Endothelial cell of umbilical vein (primary cell): ENCODE data around the gene AKAP6. TPM values are rescaled to one million over a fixed set of nuclear protein-coding genes. Genes with fewer than 3 reads are reported as not detected.

ENCODE experiments used
- BruUV-seq: library from RNA; stranded (reverse); fragments of 400-500 nt; replicated peaks from 2 replicates; lab custom pipeline; 2021; lab: Mats Ljungman, UMichigan
- CTCF ChIA-PET: fragments of 300-600, 350-600 bp; sonication (Branson Sonifier 250); formaldehyde crosslinking; loops from one replicate; lab custom pipeline; 2021; ENCODE audit warnings: antibody characterized with exemption, inconsistent platforms; lab: Charles Lee
- POLR2A ChIA-PET: fragments of 300-600, 350-600 bp; sonication (Branson Sonifier 250); formaldehyde crosslinking; loops from one replicate; lab custom pipeline; 2021; ENCODE audit warnings: antibody characterized with exemption, inconsistent platforms; lab: Charles Lee
- DNase-seq: peaks from one replicate; pipeline ENCODE4 v3.0.0-alpha.2; 2011; ENCODE audit warnings: low read depth, low spot score
- FAIRE-seq: peaks from 2 replicates; lab custom pipeline; 2011; peaks lifted over from hg19 to GRCh38; lab: Jason Lieb, UNC
- H2AFZ ChIP-seq: 2 replicates; pipeline ENCODE4 v1.6.0; 2012; ENCODE audit warnings: low read depth, low read length, control low read depth, inconsistent platforms
- H3K27ac ChIP-seq: 2 replicates; pipeline ENCODE4 v1.5.1; 2011; ENCODE audit warnings: low read depth, mild to moderate bottlenecking, control low read depth, low read length, moderate library complexity; ENCODE audit not compliant: insufficient read depth
- H3K27me3 ChIP-seq, 2 experiments: 2 replicates each; pipeline versions ENCODE4 v1.6.0 to v1.6.1; 2011; ENCODE audit warnings: low read length in 2 of 2, mixed read lengths in 1 of 2; ENCODE audit not compliant: control insufficient read depth in 2 of 2, insufficient read depth in 2 of 2
- H3K36me3 ChIP-seq, 2 experiments: 2 replicates in 1 of 2; 3 replicates in 1 of 2; pipeline ENCODE4 v1.5.1; 2011; ENCODE audit warnings: low read length in 2 of 2, mild to moderate bottlenecking in 1 of 2, moderate library complexity in 1 of 2; ENCODE audit not compliant: control insufficient read depth in 2 of 2, insufficient read depth in 2 of 2; ENCODE audit errors: extremely low read depth in 1 of 2
- H3K4me1 ChIP-seq: 3 replicates; pipeline ENCODE4 v1.5.1; 2011; ENCODE audit warnings: mild to moderate bottlenecking, low read length; ENCODE audit not compliant: control insufficient read depth, insufficient read depth; ENCODE audit errors: extremely low read depth
- H3K4me2 ChIP-seq: 2 replicates; pipeline ENCODE4 v1.6.1; 2011; ENCODE audit warnings: low read length, control low read depth, mixed read lengths; ENCODE audit not compliant: insufficient read depth
- H3K4me3 ChIP-seq, 3 experiments: fragments of 200-600 bp in 1 of 3; sonication (generic), shearing (Covaris generic) in 1 of 3; replicated peaks in 1 of 3; 2 replicates each; pipeline ENCODE4 v1.5.1; 2011 to 2016; ENCODE audit warnings: control low read depth in 3 of 3, low read length in 3 of 3, mild to moderate bottlenecking in 2 of 3, inconsistent platforms in 1 of 3, low read depth in 1 of 3, moderate library complexity in 1 of 3; ENCODE audit not compliant: insufficient read depth in 1 of 3
- H3K79me2 ChIP-seq: 2 replicates; pipeline ENCODE4 v1.6.0; 2012; ENCODE audit warnings: low read length, inconsistent platforms; ENCODE audit not compliant: control insufficient read depth, insufficient read depth
- H3K9ac ChIP-seq: replicated peaks from 2 replicates; pipeline ENCODE3; 2011; ENCODE audit warnings: low read length, control low read depth; ENCODE audit not compliant: insufficient read depth; ENCODE audit errors: extremely low read depth
- H3K9me1 ChIP-seq: replicated peaks from 3 replicates; pipeline ENCODE4 v1.6.0; 2011; ENCODE audit warnings: mild to moderate bottlenecking, low read length; ENCODE audit not compliant: control insufficient read depth, insufficient read depth; ENCODE audit errors: extremely low read depth
- H3K9me3 ChIP-seq: replicated peaks from 2 replicates; pipeline ENCODE4 v1.5.1; 2012; ENCODE audit warnings: low read length, inconsistent platforms; ENCODE audit not compliant: control insufficient read depth, insufficient read depth
- H4K20me1 ChIP-seq: replicated peaks from 2 replicates; pipeline ENCODE3; 2011; ENCODE audit warnings: mild to moderate bottlenecking, low read length; ENCODE audit not compliant: control insufficient read depth, insufficient read depth; ENCODE audit errors: extremely low read depth
- EZH2 ChIP-seq: IDR thresholded peaks from 2 replicates; pipeline ENCODE4 v1.6.1; 2012; ENCODE audit warnings: borderline replicate concordance, low read depth, mild to moderate bottlenecking, moderate library complexity, low read length, inconsistent platforms; ENCODE audit not compliant: severe bottlenecking
- FOS ChIP-seq: IDR thresholded peaks from 2 replicates; pipeline ENCODE4 v1.6.1; 2011; ENCODE audit warnings: mild to moderate bottlenecking, low read length, moderate library complexity, borderline replicate concordance; ENCODE audit not compliant: insufficient read depth
- GATA2 ChIP-seq: IDR thresholded peaks from 2 replicates; pipeline ENCODE4 v1.7.0; 2011; ENCODE audit warnings: low read depth, mild to moderate bottlenecking, moderate library complexity, mixed read lengths, low read length; ENCODE audit not compliant: insufficient read length, insufficient read depth
- JUN ChIP-seq: IDR thresholded peaks from 2 replicates; pipeline ENCODE4 v1.6.1; 2011; ENCODE audit warnings: borderline replicate concordance, low read depth; ENCODE audit not compliant: insufficient read length, insufficient read depth
- MYC ChIP-seq: IDR thresholded peaks from one replicate; pipeline ENCODE4 v1.6.1; 2011; ENCODE audit warnings: mild to moderate bottlenecking, low read depth, low read length
- POLR2A ChIP-seq: IDR thresholded peaks from 2 replicates; pipeline ENCODE4 v1.6.1; 2012; ENCODE audit warnings: low read depth, mild to moderate bottlenecking, control low read depth, low read length
- POLR2AphosphoS5 ChIP-seq: IDR thresholded peaks from 2 replicates; pipeline ENCODE4 v1.6.1; 2012; ENCODE audit warnings: low read depth, mild to moderate bottlenecking, control low read depth, low read length, moderate library complexity; ENCODE audit not compliant: insufficient read depth
- dilution Hi-C: fragments of 300-500 bp; cut with MboI; formaldehyde crosslinking; loops from one replicate; pipeline ENCODE4 v1.15.0; 2019; ENCODE audit warnings: low sequenced_read_pairs; ENCODE audit not compliant: extremely low pct_ligation_motif_present
- intact Hi-C: fragments of 100-400 bp; cut with micrococcal nuclease; formaldehyde crosslinking; loops from one replicate; pipeline ENCODE4 v1.10.0; 2022
- polyA plus RNA-seq, 4 experiments: library from polyadenylated mRNA; depleted of rRNA in 3 of 4; stranded (reverse) in 3 of 4; unstranded in 1 of 4; fragments of >200 nt; gene quantifications; 2 replicates each; pipeline versions ENCODE4 v1.2.1 to v1.2.3, GENCODE V29; 2011 to 2012; ENCODE audit warnings: missing spikeins in 1 of 4
- total RNA-seq: library from RNA; stranded (reverse); gene quantifications from 2 replicates; pipeline ENCODE4 v1.2.3, GENCODE V29; 2021
- TF ChIP-seq, protein P1 (sequence below): IDR thresholded peaks from 2 replicates; pipeline ENCODE4 v1.6.1; 2011; ENCODE audit not compliant: insufficient read depth, insufficient read length
- TF ChIP-seq, protein P2 (sequence below), 2 donors: IDR thresholded peaks; 1 replicate in 1 of 2; 2 replicates in 1 of 2; pipeline ENCODE4 v1.5.1; 2011; ENCODE audit warnings: low read length in 2 of 2, mild to moderate bottlenecking in 2 of 2, moderate library complexity in 2 of 2, control low read depth in 1 of 2, inconsistent platforms in 1 of 2, low read depth in 1 of 2; ENCODE audit not compliant: insufficient read depth in 1 of 2; ENCODE audit errors: extremely low read depth in 1 of 2

AKAP6 gene
- total and polyA plus RNA-seq, 2 donors (not counting 3 experiments of a cell fraction or from before 2014, with no cell fraction given) = 0.03 to 0.49 TPM

GRCh38 chr14:32286602-32287001 is 42.5 kb upstream of the AKAP6 start:
- DNase-seq (no peak), FAIRE-seq (no peak)
- Histone ChIP-seq H4K20me1 (no peaks in the 10 kb centered on the region), H3K36me3 (no peaks in the 10 kb centered on the region), H3K9ac (no peak overlapping the region), H3K4me3 (no peak overlapping the region), H3K9me1 (no peaks in the 10 kb centered on the region), H3K4me1 (no peaks in the 10 kb centered on the region), H3K4me2 (no peak overlapping the region), H3K27ac (no peak overlapping the region), H3K9me3 (no peaks in the 10 kb centered on the region), H2AFZ (no peak overlapping the region), H3K79me2 (no peaks in the 10 kb centered on the region), H3K27me3 (peaks cover 0 to 1% of the 10 kb centered on the region in 2 experiments)
- no TSS peak for BruUV-seq
- POLR2A ChIA-PET = no interaction called here
- no peak for TF ChIP-seq POLR2A
- TF ChIP-seq, protein P1, sequence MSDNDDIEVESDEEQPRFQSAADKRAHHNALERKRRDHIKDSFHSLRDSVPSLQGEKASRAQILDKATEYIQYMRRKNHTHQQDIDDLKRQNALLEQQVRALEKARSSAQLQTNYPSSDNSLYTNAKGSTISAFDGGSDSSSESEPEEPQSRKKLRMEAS = no peak
- no peak for TF ChIP-seq EZH2
- TF ChIP-seq, protein P2, sequence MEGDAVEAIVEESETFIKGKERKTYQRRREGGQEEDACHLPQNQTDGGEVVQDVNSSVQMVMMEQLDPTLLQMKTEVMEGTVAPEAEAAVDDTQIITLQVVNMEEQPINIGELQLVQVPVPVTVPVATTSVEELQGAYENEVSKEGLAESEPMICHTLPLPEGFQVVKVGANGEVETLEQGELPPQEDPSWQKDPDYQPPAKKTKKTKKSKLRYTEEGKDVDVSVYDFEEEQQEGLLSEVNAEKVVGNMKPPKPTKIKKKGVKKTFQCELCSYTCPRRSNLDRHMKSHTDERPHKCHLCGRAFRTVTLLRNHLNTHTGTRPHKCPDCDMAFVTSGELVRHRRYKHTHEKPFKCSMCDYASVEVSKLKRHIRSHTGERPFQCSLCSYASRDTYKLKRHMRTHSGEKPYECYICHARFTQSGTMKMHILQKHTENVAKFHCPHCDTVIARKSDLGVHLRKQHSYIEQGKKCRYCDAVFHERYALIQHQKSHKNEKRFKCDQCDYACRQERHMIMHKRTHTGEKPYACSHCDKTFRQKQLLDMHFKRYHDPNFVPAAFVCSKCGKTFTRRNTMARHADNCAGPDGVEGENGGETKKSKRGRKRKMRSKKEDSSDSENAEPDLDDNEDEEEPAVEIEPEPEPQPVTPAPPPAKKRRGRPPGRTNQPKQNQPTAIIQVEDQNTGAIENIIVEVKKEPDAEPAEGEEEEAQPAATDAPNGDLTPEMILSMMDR (IDR thresholded peaks at IDR 0.05; ENCODE audit: extremely low read depth in 1 of 2, insufficient read depth in 1 of 2, low read depth in 1 of 2, low read length in 2 of 2) = no peak
- TF ChIP-seq POLR2AphosphoS5 = no peak
- TF ChIP-seq GATA2 = no peak
- TF ChIP-seq MYC = no peak
- TF ChIP-seq JUN = no peak
- TF ChIP-seq FOS = no peak
- intact Hi-C loops (no loop called here), dilution Hi-C loops (no loop called here)
- CTCF ChIA-PET = no interaction called here
